Measurements from ENCODE around the gene GPR55.
A peak's percentile ranks its signal among the peaks of the same experiment; 100 is the strongest.

GPR55 gene

GRCh38 chr2:230877759-230878598 is 47.1 kb downstream of the GPR55 start:
- DNase-seq = no peak

GRCh38 chr2:230877116-230877758 is 47.8 kb downstream of the GPR55 start:
- no peak for DNase-seq

- no peak for DNase-seq
These were observed 49.4 kb downstream of the GPR55 start for GRCh38 chr2:230875347-230876315.

- DNase-seq = no peak
These were observed 50.2 kb downstream of the GPR55 start for GRCh38 chr2:230874876-230875275.

- no peak for DNase-seq
These were observed 50.6 kb downstream of the GPR55 start for GRCh38 chr2:230874456-230874855.

- no peak for DNase-seq
These were observed 51.2 kb downstream of the GPR55 start for GRCh38 chr2:230873661-230874401.

- no peak for DNase-seq
These were observed 51.9 kb downstream of the GPR55 start for GRCh38 chr2:230872968-230873660.

- DNase-seq = no peak
These were observed 52.7 kb downstream of the GPR55 start for GRCh38 chr2:230872151-230872967.

- no peak for DNase-seq
These were observed 53.5 kb downstream of the GPR55 start for GRCh38 chr2:230871361-230872150.

- no peak for DNase-seq
These were observed 54.3 kb downstream of the GPR55 start for GRCh38 chr2:230870544-230871360.

- DNase-seq = no peak
These were observed 55.0 kb downstream of the GPR55 start for GRCh38 chr2:230869914-230870543.

GRCh38 chr2:230868947-230869913 is 55.8 kb downstream of the GPR55 start:
- DNase-seq = no peak

- no peak for DNase-seq
These were observed 56.7 kb downstream of the GPR55 start for GRCh38 chr2:230868161-230868946.

GRCh38 chr2:230866756-230867523 is 58.1 kb downstream of the GPR55 start:
- DNase-seq = peak in 1 of 2 donors; percentile 34
